Measurements from ENCODE around the gene ACAA1. TPM values are rescaled to one million over a fixed set of nuclear protein-coding genes. Genes with fewer than 3 reads are reported as not detected.

ACAA1 gene
- total and polyA plus RNA-seq, 9 of the 15 experiments (the other 6 are each of a cell fraction or from before 2014, with no cell fraction given): 4.0 to 88.9 (median 57.2) TPM

GRCh38 chr3:38164952-38165721 is 28.2 kb upstream of the ACAA1 start, which contains the start of gene OXSR1 (continued):
- TF ChIP-seq FOXK2 (conservative IDR thresholded peaks at IDR 0.05 in 1 of 2, IDR thresholded peaks at IDR 0.05 in 1 of 2; ENCODE audit: low read depth in 2 of 2) (peak; percentile 13 to 48; a peak in 2 of 4 replicates), CXXC5 (CRISPR knock-in tag; IDR thresholded peaks at IDR 0.05) (peak; percentile 95), E2F8 (IDR thresholded peaks at IDR 0.05; ENCODE audit: low read depth, partially characterized antibody) (peak; percentile 95), ZBTB49 (CRISPR knock-in tag; IDR thresholded peaks at IDR 0.05; ENCODE audit: borderline replicate concordance) (no peak), SMARCE1 (IDR thresholded peaks at IDR 0.05) (no peak), TRIM24 (IDR thresholded peaks at IDR 0.05) (no peak), ZFP1 (CRISPR knock-in tag; IDR thresholded peaks at IDR 0.05) (no peak), GABPA (tag; conservative IDR thresholded peaks at IDR 0.05; ENCODE audit: low read depth) (peak; percentile 97), ZC3H11A (IDR thresholded peaks at IDR 0.05; ENCODE audit: low read depth, low read length) (no peak; the same call in 1 of the 2 replicates), PCBP2 (IDR thresholded peaks at IDR 0.05; ENCODE audit: low read depth, low read length, poor library complexity, severe bottlenecking) (no peak), ZBTB5 (IDR thresholded peaks at IDR 0.05) (no peak), FOXM1 (IDR thresholded peaks at IDR 0.05; ENCODE audit: low read depth) (no peak; the same call in 1 of the 2 replicates), FOXM1 (CRISPR knock-in tag; IDR thresholded peaks at IDR 0.05; ENCODE audit: low read depth) (0 out of 2 replicates have a peak, but pooled peaks have one; percentile 11), GTF2E2 (tag; IDR thresholded peaks at IDR 0.05) (peak; percentile 81; the same call in 1 of the 2 replicates), ZNF174 (CRISPR knock-in tag; IDR thresholded peaks at IDR 0.05) (no peak), AFF4 (CRISPR knock-in tag; IDR thresholded peaks at IDR 0.05) (no peak; the same call in 1 of the 2 replicates)

Data from K562 (cell line).